ENCODE measurements around the gene JAML. TPM values are rescaled to one million over a fixed set of nuclear protein-coding genes. Genes with fewer than 3 reads are reported as not detected.

The JAML gene
- total and polyA plus RNA-seq, 2 of the 8 experiments (the other 6 are each of a cell fraction or from before 2014, with no cell fraction given) = 0.12 to 0.58 TPM

GRCh38 chr11:118175031-118175992 lies 49.5 kb downstream of the JAML start (continued):
- TF ChIP-seq, protein P1, sequence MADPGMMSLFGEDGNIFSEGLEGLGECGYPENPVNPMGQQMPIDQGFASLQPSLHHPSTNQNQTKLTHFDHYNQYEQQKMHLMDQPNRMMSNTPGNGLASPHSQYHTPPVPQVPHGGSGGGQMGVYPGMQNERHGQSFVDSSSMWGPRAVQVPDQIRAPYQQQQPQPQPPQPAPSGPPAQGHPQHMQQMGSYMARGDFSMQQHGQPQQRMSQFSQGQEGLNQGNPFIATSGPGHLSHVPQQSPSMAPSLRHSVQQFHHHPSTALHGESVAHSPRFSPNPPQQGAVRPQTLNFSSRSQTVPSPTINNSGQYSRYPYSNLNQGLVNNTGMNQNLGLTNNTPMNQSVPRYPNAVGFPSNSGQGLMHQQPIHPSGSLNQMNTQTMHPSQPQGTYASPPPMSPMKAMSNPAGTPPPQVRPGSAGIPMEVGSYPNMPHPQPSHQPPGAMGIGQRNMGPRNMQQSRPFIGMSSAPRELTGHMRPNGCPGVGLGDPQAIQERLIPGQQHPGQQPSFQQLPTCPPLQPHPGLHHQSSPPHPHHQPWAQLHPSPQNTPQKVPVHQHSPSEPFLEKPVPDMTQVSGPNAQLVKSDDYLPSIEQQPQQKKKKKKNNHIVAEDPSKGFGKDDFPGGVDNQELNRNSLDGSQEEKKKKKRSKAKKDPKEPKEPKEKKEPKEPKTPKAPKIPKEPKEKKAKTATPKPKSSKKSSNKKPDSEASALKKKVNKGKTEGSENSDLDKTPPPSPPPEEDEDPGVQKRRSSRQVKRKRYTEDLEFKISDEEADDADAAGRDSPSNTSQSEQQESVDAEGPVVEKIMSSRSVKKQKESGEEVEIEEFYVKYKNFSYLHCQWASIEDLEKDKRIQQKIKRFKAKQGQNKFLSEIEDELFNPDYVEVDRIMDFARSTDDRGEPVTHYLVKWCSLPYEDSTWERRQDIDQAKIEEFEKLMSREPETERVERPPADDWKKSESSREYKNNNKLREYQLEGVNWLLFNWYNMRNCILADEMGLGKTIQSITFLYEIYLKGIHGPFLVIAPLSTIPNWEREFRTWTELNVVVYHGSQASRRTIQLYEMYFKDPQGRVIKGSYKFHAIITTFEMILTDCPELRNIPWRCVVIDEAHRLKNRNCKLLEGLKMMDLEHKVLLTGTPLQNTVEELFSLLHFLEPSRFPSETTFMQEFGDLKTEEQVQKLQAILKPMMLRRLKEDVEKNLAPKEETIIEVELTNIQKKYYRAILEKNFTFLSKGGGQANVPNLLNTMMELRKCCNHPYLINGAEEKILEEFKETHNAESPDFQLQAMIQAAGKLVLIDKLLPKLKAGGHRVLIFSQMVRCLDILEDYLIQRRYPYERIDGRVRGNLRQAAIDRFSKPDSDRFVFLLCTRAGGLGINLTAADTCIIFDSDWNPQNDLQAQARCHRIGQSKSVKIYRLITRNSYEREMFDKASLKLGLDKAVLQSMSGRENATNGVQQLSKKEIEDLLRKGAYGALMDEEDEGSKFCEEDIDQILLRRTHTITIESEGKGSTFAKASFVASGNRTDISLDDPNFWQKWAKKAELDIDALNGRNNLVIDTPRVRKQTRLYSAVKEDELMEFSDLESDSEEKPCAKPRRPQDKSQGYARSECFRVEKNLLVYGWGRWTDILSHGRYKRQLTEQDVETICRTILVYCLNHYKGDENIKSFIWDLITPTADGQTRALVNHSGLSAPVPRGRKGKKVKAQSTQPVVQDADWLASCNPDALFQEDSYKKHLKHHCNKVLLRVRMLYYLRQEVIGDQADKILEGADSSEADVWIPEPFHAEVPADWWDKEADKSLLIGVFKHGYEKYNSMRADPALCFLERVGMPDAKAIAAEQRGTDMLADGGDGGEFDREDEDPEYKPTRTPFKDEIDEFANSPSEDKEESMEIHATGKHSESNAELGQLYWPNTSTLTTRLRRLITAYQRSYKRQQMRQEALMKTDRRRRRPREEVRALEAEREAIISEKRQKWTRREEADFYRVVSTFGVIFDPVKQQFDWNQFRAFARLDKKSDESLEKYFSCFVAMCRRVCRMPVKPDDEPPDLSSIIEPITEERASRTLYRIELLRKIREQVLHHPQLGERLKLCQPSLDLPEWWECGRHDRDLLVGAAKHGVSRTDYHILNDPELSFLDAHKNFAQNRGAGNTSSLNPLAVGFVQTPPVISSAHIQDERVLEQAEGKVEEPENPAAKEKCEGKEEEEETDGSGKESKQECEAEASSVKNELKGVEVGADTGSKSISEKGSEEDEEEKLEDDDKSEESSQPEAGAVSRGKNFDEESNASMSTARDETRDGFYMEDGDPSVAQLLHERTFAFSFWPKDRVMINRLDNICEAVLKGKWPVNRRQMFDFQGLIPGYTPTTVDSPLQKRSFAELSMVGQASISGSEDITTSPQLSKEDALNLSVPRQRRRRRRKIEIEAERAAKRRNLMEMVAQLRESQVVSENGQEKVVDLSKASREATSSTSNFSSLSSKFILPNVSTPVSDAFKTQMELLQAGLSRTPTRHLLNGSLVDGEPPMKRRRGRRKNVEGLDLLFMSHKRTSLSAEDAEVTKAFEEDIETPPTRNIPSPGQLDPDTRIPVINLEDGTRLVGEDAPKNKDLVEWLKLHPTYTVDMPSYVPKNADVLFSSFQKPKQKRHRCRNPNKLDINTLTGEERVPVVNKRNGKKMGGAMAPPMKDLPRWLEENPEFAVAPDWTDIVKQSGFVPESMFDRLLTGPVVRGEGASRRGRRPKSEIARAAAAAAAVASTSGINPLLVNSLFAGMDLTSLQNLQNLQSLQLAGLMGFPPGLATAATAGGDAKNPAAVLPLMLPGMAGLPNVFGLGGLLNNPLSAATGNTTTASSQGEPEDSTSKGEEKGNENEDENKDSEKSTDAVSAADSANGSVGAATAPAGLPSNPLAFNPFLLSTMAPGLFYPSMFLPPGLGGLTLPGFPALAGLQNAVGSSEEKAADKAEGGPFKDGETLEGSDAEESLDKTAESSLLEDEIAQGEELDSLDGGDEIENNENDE (IDR thresholded peaks at IDR 0.05; ENCODE audit: insufficient replicate concordance, low read length) = no peak

All from H1 (cell line).